Astrocyte (in vitro differentiated cells and primary cell): ENCODE results near the gene SIAE.

Source experiments
- CTCF ChIP-seq: IDR thresholded peaks from 2 replicates; pipeline ENCODE4 v1.5.1; 2011; ENCODE audit warnings: low read depth, mild to moderate bottlenecking, inconsistent platforms, low read length, moderate library complexity; ENCODE audit not compliant: insufficient read depth
- EZH2 ChIP-seq: IDR thresholded peaks from 2 replicates; pipeline ENCODE4 v1.6.1; 2012; ENCODE audit warnings: mild to moderate bottlenecking, low read length, inconsistent platforms; ENCODE audit not compliant: insufficient read depth

GRCh38 chr11:124595302-124595701, 78.2 kb downstream of the SIAE start:
- TF ChIP-seq CTCF, result no peak
- TF ChIP-seq EZH2, result no peak
